ENCODE data around the gene RIN2. TPM values are rescaled to one million over a fixed set of nuclear protein-coding genes. Genes with fewer than 3 reads are reported as not detected.
"Not testable (repeated sequence)": the region's sequence is repeated elsewhere in the genome, so short reads cannot be mapped to it uniquely, and the experiment has no call there.

RIN2 gene
- polyA plus RNA-seq, 6 donors from 2014 or later = not detected

- DNase-seq = no peak
- H3K9me3 Mint-ChIP-seq = peaks cover 5 to 28% (median 11%) of the 10 kb centered on the region in 7 donors
- H3K4me1 Mint-ChIP-seq = peaks cover 19% of the 10 kb centered on the region in 3 donors
- H3K36me3 Mint-ChIP-seq = peaks cover 0 to 10% of the 10 kb centered on the region in 2 donors
- no peak overlapping the region for H3K4me3 Mint-ChIP-seq
- ATAC-seq (ENCODE audit: low read depth in 2 of 2) = no peak
- H3K27me3 Mint-ChIP-seq = peaks cover 0 to 28% (median 10%) of the 10 kb centered on the region in 3 donors
- H3K27ac Mint-ChIP-seq = peak overlapping the region in 1 of 6 donors; percentile 6
These were observed 27.3 kb downstream of the RIN2 start for GRCh38 chr20:19785173-19785982.

GRCh38 chr20:19785983-19786285, 27.9 kb downstream of the RIN2 start:
- peaks cover 13 to 14% (median 14%) of the 10 kb centered on the region in 3 donors for H3K4me1 Mint-ChIP-seq
- peaks cover 5 to 24% (median 8%) of the 10 kb centered on the region in 7 donors for H3K9me3 Mint-ChIP-seq
- H3K27me3 Mint-ChIP-seq = peaks cover 0 to 33% (median 10%) of the 10 kb centered on the region in 3 donors
- H3K36me3 Mint-ChIP-seq = peaks cover 0 to 10% of the 10 kb centered on the region in 2 donors
- no peak overlapping the region for H3K27ac Mint-ChIP-seq
- H3K4me3 Mint-ChIP-seq = peak overlapping the region in 1 of 8 donors; percentile 14
- DNase-seq (no peak), ATAC-seq (ENCODE audit: low read depth in 2 of 2) (no peak)

GRCh38 chr20:19786311-19786710, 28.3 kb downstream of the RIN2 start:
- H3K27ac Mint-ChIP-seq = no peak overlapping the region
- H3K36me3 Mint-ChIP-seq = peaks cover 0 to 10% of the 10 kb centered on the region in 2 donors
- ATAC-seq (ENCODE audit: low read depth in 2 of 2) (no peak), DNase-seq (no peak)
- H3K27me3 Mint-ChIP-seq = peaks cover 0 to 33% (median 10%) of the 10 kb centered on the region in 3 donors
- peaks cover 12 to 14% (median 14%) of the 10 kb centered on the region in 3 donors for H3K4me1 Mint-ChIP-seq
- H3K9me3 Mint-ChIP-seq = peaks cover 4 to 22% (median 8%) of the 10 kb centered on the region in 7 donors
- no peak overlapping the region for H3K4me3 Mint-ChIP-seq

- Mint-ChIP-seq H3K4me3 (no peak overlapping the region), H3K9me3 (peaks cover 4 to 22% (median 8%) of the 10 kb centered on the region in 7 donors), H3K36me3 (peaks cover 0 to 10% of the 10 kb centered on the region in 2 donors), H3K27ac (no peak overlapping the region), H3K27me3 (peaks cover 0 to 33% (median 10%) of the 10 kb centered on the region in 3 donors), H3K4me1 (peaks cover 12 to 14% (median 14%) of the 10 kb centered on the region in 3 donors)
- DNase-seq (no peak), ATAC-seq (ENCODE audit: low read depth in 2 of 2) (no peak)
These were observed 29.3 kb downstream of the RIN2 start for GRCh38 chr20:19787366-19787765.

- H3K4me1 Mint-ChIP-seq = peaks cover 12 to 14% (median 14%) of the 10 kb centered on the region in 3 donors
- DNase-seq (no peak), ATAC-seq (ENCODE audit: low read depth in 2 of 2) (no peak)
- no peak overlapping the region for H3K27ac Mint-ChIP-seq
- peaks cover 0 to 10% of the 10 kb centered on the region in 2 donors for H3K36me3 Mint-ChIP-seq
- H3K9me3 Mint-ChIP-seq = peaks cover 4 to 22% (median 8%) of the 10 kb centered on the region in 7 donors
- H3K4me3 Mint-ChIP-seq = no peak overlapping the region
- peaks cover 4 to 36% (median 5%) of the 10 kb centered on the region in 3 donors for H3K27me3 Mint-ChIP-seq
These were observed 31.0 kb downstream of the RIN2 start for GRCh38 chr20:19789009-19789408.

- Mint-ChIP-seq H3K27me3 (peaks cover 4 to 34% (median 5%) of the 10 kb centered on the region in 3 donors), H3K4me3 (no peak overlapping the region), H3K9me3 (peaks cover 4 to 22% (median 8%) of the 10 kb centered on the region in 7 donors), H3K36me3 (peaks cover 0 to 10% of the 10 kb centered on the region in 2 donors), H3K27ac (no peak overlapping the region), H3K4me1 (peaks cover 10 to 11% (median 11%) of the 10 kb centered on the region in 3 donors)
- DNase-seq (no peak), ATAC-seq (ENCODE audit: low read depth in 2 of 2) (no peak)
These were observed 31.4 kb downstream of the RIN2 start for GRCh38 chr20:19789446-19789845.

- H3K9me3 Mint-ChIP-seq = peaks cover 4 to 22% (median 8%) of the 10 kb centered on the region in 7 donors
- no peak overlapping the region for H3K27ac Mint-ChIP-seq
- H3K27me3 Mint-ChIP-seq = peaks cover 4 to 21% (median 5%) of the 10 kb centered on the region in 3 donors
- no peaks in the 10 kb centered on the region for H3K4me1 Mint-ChIP-seq
- no peak for DNase-seq
- H3K4me3 Mint-ChIP-seq = no peak overlapping the region
- ATAC-seq (ENCODE audit: low read depth in 2 of 2) = no peak
- peaks cover 0 to 10% of the 10 kb centered on the region in 2 donors for H3K36me3 Mint-ChIP-seq
These were observed 33.8 kb downstream of the RIN2 start for GRCh38 chr20:19791887-19792286.

GRCh38 chr20:19793716-19794115, 35.7 kb downstream of the RIN2 start:
- Mint-ChIP-seq H3K4me3 (no peak overlapping the region), H3K27me3 (peaks cover 4 to 21% (median 5%) of the 10 kb centered on the region in 3 donors), H3K4me1 (no peaks in the 10 kb centered on the region), H3K9me3 (peaks cover 2 to 10% (median 3%) of the 10 kb centered on the region in 7 donors), H3K27ac (no peak overlapping the region), H3K36me3 (peaks cover 0 to 10% of the 10 kb centered on the region in 2 donors)
- no peak for ATAC-seq (ENCODE audit: low read depth in 2 of 2)
- DNase-seq = no peak

GRCh38 chr20:19794941-19795340, 36.9 kb downstream of the RIN2 start:
- no peak for ATAC-seq (ENCODE audit: low read depth in 2 of 2)
- Mint-ChIP-seq H3K4me3 (no peak overlapping the region), H3K27me3 (peaks cover 0 to 13% (median 4%) of the 10 kb centered on the region in 3 donors), H3K4me1 (no peaks in the 10 kb centered on the region), H3K9me3 (peaks cover 0 to under 1% (median 0%) of the 10 kb centered on the region in 7 donors), H3K27ac (no peak overlapping the region), H3K36me3 (peaks cover 0 to 1% of the 10 kb centered on the region in 2 donors)
- no peak for DNase-seq

- Mint-ChIP-seq H3K4me3 (no peak overlapping the region), H3K36me3 (no peaks in the 10 kb centered on the region), H3K27me3 (no peaks in the 10 kb centered on the region), H3K27ac (no peak overlapping the region), H3K9me3 (no peaks in the 10 kb centered on the region), H3K4me1 (peaks cover 6 to 12% (median 7%) of the 10 kb centered on the region in 3 donors)
- DNase-seq = no peak
- ATAC-seq (ENCODE audit: low read depth in 2 of 2) = no peak
These were observed 41.3 kb downstream of the RIN2 start for GRCh38 chr20:19799325-19799724.

- ATAC-seq (ENCODE audit: low read depth in 2 of 2) (no peak), DNase-seq (no peak)
- Mint-ChIP-seq H3K4me1 (peaks cover 16 to 20% (median 18%) of the 10 kb centered on the region in 3 donors), H3K4me3 (no peak overlapping the region), H3K27ac (peak overlapping the region in 2 of 6 donors; percentile 20 to 53), H3K36me3 (no peaks in the 10 kb centered on the region), H3K9me3 (peaks cover 0 to 3% (median 0%) of the 10 kb centered on the region in 7 donors), H3K27me3 (peaks cover 0 to 6% (median 0%) of the 10 kb centered on the region in 3 donors)
These were observed 44.0 kb downstream of the RIN2 start for GRCh38 chr20:19802099-19802491.

- DNase-seq = peak; percentile 9
- Mint-ChIP-seq H3K4me3 (no peak overlapping the region), H3K27ac (peak overlapping the region in 3 of 6 donors; percentile 8 to 79 (median 13)), H3K27me3 (peaks cover 0 to 6% (median 0%) of the 10 kb centered on the region in 3 donors), H3K4me1 (peaks cover 16 to 25% (median 24%) of the 10 kb centered on the region in 3 donors), H3K9me3 (peaks cover 0 to 3% (median 0%) of the 10 kb centered on the region in 7 donors), H3K36me3 (no peaks in the 10 kb centered on the region)
- peak; percentile 40 to 55 for ATAC-seq (ENCODE audit: low read depth in 2 of 2)
These were observed 44.6 kb downstream of the RIN2 start for GRCh38 chr20:19802492-19803158.

GRCh38 chr20:19806276-19806675, 48.2 kb downstream of the RIN2 start:
- not testable (repeated sequence) for H3K9me3 Mint-ChIP-seq; H3K4me3 Mint-ChIP-seq; ATAC-seq (ENCODE audit: low read depth in 2 of 2); H3K27me3 Mint-ChIP-seq; DNase-seq; H3K36me3 Mint-ChIP-seq
- Mint-ChIP-seq H3K4me1 (peaks cover 25 to 35% (median 29%) of the 10 kb centered on the region in 3 donors), H3K27ac (peak overlapping the region in 1 of 6 donors; percentile 62)

Data from naive B cell (primary cell).